ENCODE measurements around the gene KCNA2. TPM values are rescaled to one million over a fixed set of nuclear protein-coding genes. Genes with fewer than 3 reads are reported as not detected.

Gene KCNA2
- total and polyA plus RNA-seq, 2 of the 13 experiments (the other 11 are each of a cell fraction or from before 2014, with no cell fraction given) = not detected

GRCh38 chr1:110572751-110573150, 33.4 kb downstream of the KCNA2 start:
- no peak for FAIRE-seq
- Histone ChIP-seq H3K4me2 (ENCODE audit: low read depth, low read length) (no peak overlapping the region), H3K79me2 (ENCODE audit: insufficient read depth, low read length) (no peaks in the 10 kb centered on the region)

DNA sequence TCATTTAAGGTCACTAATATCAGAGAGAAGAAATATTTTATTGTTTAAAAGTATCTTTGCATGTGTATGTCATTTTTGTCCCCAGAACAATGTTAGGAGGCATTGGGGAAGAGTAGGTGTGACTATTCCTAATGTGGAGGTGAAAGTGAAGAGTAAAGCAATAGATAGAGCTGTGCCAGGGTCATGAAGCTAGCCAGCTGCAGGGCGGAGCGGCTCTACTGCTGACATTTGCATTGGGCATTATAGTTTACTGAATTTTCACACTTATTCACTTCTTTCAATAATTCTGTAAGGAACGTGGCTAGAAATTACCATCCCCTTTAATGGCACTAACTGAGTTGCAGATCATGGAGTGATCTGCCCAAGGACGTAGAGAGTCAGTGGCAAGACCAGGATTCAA, 35.3 kb downstream of the KCNA2 start:
- ChIA-PET CTCF (ENCODE audit: low intra/inter-chr PET ratio, low total read pairs) (no interaction called here), POLR2A (no interaction called here)
- Histone ChIP-seq H3K4me2 (ENCODE audit: low read depth, low read length) (no peak overlapping the region), H3K9me3 (ENCODE audit: low read length) (no peaks in the 10 kb centered on the region), H3K9ac (ENCODE audit: insufficient read depth, low read depth, low read length) (no peak overlapping the region), H3K4me3 (replicated peaks in 1 of 3; ENCODE audit: insufficient read depth in 1 of 3, low read depth in 2 of 3, low read length in 3 of 3) (no peak overlapping the region), H4K20me1 (ENCODE audit: insufficient read depth, low read length) (no peaks in the 10 kb centered on the region), H3K79me2 (ENCODE audit: insufficient read depth, low read length) (no peaks in the 10 kb centered on the region), H3K4me1 (ENCODE audit: insufficient read depth, low read length) (no peaks in the 10 kb centered on the region), H3K27ac (ENCODE audit: extremely low read length, insufficient read depth, low read length) (no peak overlapping the region), H3K27me3 (ENCODE audit: control insufficient read depth in 1 of 2, insufficient read depth in 2 of 2, low read length in 2 of 2) (no peaks in the 10 kb centered on the region), H3K36me3 (replicated peaks in 1 of 2; ENCODE audit: control insufficient read depth in 1 of 2, insufficient read depth in 2 of 2, low read length in 2 of 2) (no peaks in the 10 kb centered on the region), H2AFZ (ENCODE audit: low read length) (no peak overlapping the region)
- WGBS (ENCODE audit: low lambda C conversion rate) = 33% methylated on average over 4 of the region's 4 CpGs
- in situ Hi-C loops (cut with HindIII; ENCODE audit: extremely low pct_ligation_motif_present, low pct_unique_long_range_greater_than_20kb) (no loop called here), intact Hi-C loops (cut with micrococcal nuclease; ENCODE audit: unreplicated experiment) (no loop called here)
- BruUV-seq (replicated peaks) = no TSS peak
- no peak for FAIRE-seq
- no peak for DNase-seq (ENCODE audit: low spot score)
- ATAC-seq = no peak
- TF ChIP-seq FIP1L1 (IDR thresholded peaks at IDR 0.05; ENCODE audit: borderline replicate concordance, insufficient read depth, low read depth, low read length) (no peak), SOX13 (IDR thresholded peaks at IDR 0.05) (no peak), SOX13 (CRISPR knock-in tag; conservative IDR thresholded peaks at IDR 0.05 in 1 of 2, IDR thresholded peaks at IDR 0.05 in 1 of 2) (no peak), ZMYM3 (CRISPR knock-in tag; IDR thresholded peaks at IDR 0.05) (no peak), ZNF674 (CRISPR knock-in tag; IDR thresholded peaks at IDR 0.05; ENCODE audit: low read depth) (no peak)

More at GRCh38 chr1:110572751-110573150, 33.4 kb downstream of the KCNA2 start:
- WGBS (ENCODE audit: low lambda C conversion rate) = 2% methylated on average over 3 of the region's 3 CpGs
- ChIA-PET CTCF (ENCODE audit: low intra/inter-chr PET ratio, low total read pairs) (no interaction called here), POLR2A (no interaction called here)
- Histone ChIP-seq H3K36me3 (replicated peaks in 1 of 2; ENCODE audit: control insufficient read depth in 1 of 2, insufficient read depth in 2 of 2, low read length in 2 of 2) (no peaks in the 10 kb centered on the region), H3K4me1 (ENCODE audit: insufficient read depth, low read length) (no peaks in the 10 kb centered on the region), H4K20me1 (ENCODE audit: insufficient read depth, low read length) (no peaks in the 10 kb centered on the region), H3K27ac (ENCODE audit: extremely low read length, insufficient read depth, low read length) (no peak overlapping the region), H3K9ac (ENCODE audit: insufficient read depth, low read depth, low read length) (no peak overlapping the region), H3K9me3 (ENCODE audit: low read length) (no peaks in the 10 kb centered on the region), H2AFZ (ENCODE audit: low read length) (no peak overlapping the region), H3K4me3 (replicated peaks in 1 of 3; ENCODE audit: insufficient read depth in 1 of 3, low read depth in 2 of 3, low read length in 3 of 3) (no peak overlapping the region), H3K27me3 (ENCODE audit: control insufficient read depth in 1 of 2, insufficient read depth in 2 of 2, low read length in 2 of 2) (no peaks in the 10 kb centered on the region)
- DNase-seq (ENCODE audit: low spot score) = no peak
- intact Hi-C loops (cut with micrococcal nuclease; ENCODE audit: unreplicated experiment) = no loop called here
- TF ChIP-seq RBM22 (optimal IDR thresholded peaks at IDR 0.05; ENCODE audit: low read length) (no peak), NFE2L1 (CRISPR knock-in tag; IDR thresholded peaks at IDR 0.05; ENCODE audit: borderline replicate concordance) (no peak), SRSF4 (IDR thresholded peaks at IDR 0.05; ENCODE audit: low read depth, low read length, poor library complexity, severe bottlenecking) (no peak)
- in situ Hi-C loops (cut with HindIII; ENCODE audit: extremely low pct_ligation_motif_present, low pct_unique_long_range_greater_than_20kb) = no loop called here
- no TSS peak for BruUV-seq (replicated peaks)
- no peak for ATAC-seq
